Skeletal muscle satellite cell (primary cell): Measurements from ENCODE around the gene SENP1.

Experiments
- H3K27me3 ChIP-seq: 2 replicates; pipeline ENCODE4 v1.7.0; 2013; ENCODE audit warnings: low read length; ENCODE audit not compliant: control insufficient read depth, insufficient read depth
- H3K36me3 ChIP-seq: 2 replicates; pipeline ENCODE4 v1.7.0; 2013; ENCODE audit warnings: mild to moderate bottlenecking, control low read depth, low read length; ENCODE audit not compliant: insufficient read depth
- H3K4me1 ChIP-seq: 2 replicates; pipeline ENCODE4 v1.7.0; 2013; ENCODE audit warnings: low read length; ENCODE audit not compliant: control insufficient read depth, insufficient read depth
- H3K4me2 ChIP-seq: 2 replicates; pipeline ENCODE4 v1.7.0; 2013; ENCODE audit warnings: mild to moderate bottlenecking, low read length
- H3K4me3 ChIP-seq: 2 replicates; pipeline ENCODE4 v1.7.0; 2013; ENCODE audit warnings: low read length
- H3K9ac ChIP-seq: 2 replicates; pipeline ENCODE4 v1.7.0; 2013; ENCODE audit warnings: mild to moderate bottlenecking, low read depth, low read length, moderate library complexity
- H3K9me3 ChIP-seq: replicated peaks from 2 replicates; pipeline ENCODE4 v1.7.0; 2013; ENCODE audit warnings: mild to moderate bottlenecking, control low read depth, low read length

SENP1 gene

DNA sequence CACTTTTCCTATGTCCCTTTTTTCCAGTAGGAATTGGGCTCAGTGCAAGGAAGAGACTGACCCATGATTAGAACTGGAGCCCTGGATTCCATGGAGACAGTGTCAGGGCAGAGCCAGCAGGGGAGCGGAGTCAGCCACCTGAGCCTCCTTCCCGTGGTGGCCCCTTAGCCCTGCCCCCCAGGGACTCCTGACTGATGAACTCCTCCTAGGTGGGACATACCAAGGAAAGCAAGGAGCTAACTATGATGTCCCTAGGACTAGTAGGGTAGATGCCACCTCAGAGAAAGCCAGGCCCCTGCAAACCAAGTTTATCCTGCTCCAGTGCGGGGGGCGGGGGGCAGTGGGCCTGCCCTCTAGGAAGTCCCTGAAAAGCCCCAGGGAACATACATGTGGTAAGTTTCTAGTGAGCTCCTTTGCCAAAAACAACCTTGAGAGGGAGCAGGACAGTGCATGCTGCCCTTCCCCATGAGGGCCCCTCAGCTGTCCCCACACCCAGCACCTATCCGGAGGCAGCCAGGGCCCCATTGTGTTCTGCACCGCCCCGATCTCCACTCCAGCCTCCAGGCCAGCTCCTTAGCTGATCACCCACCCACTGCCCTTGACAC lies 95.4 kb downstream of the SENP1 start:
- H3K9me3 ChIP-seq, result no peaks in the 10 kb centered on the region
- peaks cover 85% of the 10 kb centered on the region for H3K27me3 ChIP-seq

GRCh38 chr12:48009471-48009870 lies 96.4 kb downstream of the SENP1 start:
- Histone ChIP-seq H3K27me3 (peaks cover 89% of the 10 kb centered on the region), H3K4me3 (no peak overlapping the region), H3K4me1 (no peaks in the 10 kb centered on the region), H3K36me3 (no peaks in the 10 kb centered on the region), H3K9me3 (no peaks in the 10 kb centered on the region), H3K9ac (no peak overlapping the region), H3K4me2 (no peak overlapping the region)

More for the DNA sequence above, 95.4 kb downstream of the SENP1 start:
- Histone ChIP-seq H3K4me3 (no peak overlapping the region), H3K9ac (no peak overlapping the region), H3K4me1 (no peaks in the 10 kb centered on the region), H3K36me3 (no peaks in the 10 kb centered on the region), H3K4me2 (no peak overlapping the region)

DNA sequence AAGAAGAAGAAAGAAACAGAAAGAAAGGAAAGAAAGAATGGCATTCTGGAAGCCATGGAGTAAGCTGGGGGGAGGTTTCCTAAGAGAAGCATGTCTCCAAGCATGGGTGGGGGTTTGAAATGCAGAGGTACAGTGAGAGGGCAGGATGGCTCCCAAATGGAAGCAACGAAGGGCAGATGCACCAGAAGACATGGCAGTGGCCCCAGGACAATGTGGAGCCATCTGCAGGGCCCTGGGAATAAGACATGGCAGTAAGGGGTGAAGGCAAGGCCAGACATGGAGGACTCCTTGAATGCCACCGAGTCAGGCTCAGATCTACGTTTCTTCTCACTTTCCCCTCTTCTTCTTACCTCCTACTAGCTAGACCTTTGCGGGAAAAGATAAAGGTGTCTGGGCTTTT lies 96.9 kb downstream of the SENP1 start:
- H3K9ac ChIP-seq, result no peak overlapping the region
- H3K36me3 ChIP-seq, result no peaks in the 10 kb centered on the region
- no peak overlapping the region for H3K4me3 ChIP-seq
- H3K4me1 ChIP-seq, result peaks cover 3% of the 10 kb centered on the region
- H3K27me3 ChIP-seq, result peaks cover 88% of the 10 kb centered on the region
- H3K9me3 ChIP-seq, result no peaks in the 10 kb centered on the region
- H3K4me2 ChIP-seq, result no peak overlapping the region

DNA sequence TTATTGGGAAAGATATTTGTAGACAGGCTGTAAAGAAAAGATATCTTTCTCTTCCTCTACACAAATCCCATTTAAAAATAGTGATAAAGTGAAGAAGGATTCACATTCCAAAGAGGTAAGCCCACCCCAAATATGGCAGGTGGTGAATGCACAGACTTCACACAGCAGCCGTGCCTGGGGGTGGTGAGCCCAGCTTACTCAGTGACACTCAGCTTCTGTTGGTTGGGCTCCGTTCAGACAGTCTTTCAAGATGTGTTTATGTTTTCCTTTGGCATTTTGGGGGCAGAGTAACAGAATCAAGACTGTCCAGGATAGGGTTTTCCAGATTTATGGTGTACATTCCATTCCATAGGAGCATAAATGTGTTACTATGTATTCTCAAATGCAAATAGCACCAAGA lies 97.5 kb downstream of the SENP1 start:
- Histone ChIP-seq H3K27me3 (peaks cover 88% of the 10 kb centered on the region), H3K4me3 (no peak overlapping the region), H3K9ac (no peak overlapping the region), H3K9me3 (no peaks in the 10 kb centered on the region), H3K4me2 (no peak overlapping the region), H3K4me1 (peaks cover 6% of the 10 kb centered on the region), H3K36me3 (no peaks in the 10 kb centered on the region)

DNA sequence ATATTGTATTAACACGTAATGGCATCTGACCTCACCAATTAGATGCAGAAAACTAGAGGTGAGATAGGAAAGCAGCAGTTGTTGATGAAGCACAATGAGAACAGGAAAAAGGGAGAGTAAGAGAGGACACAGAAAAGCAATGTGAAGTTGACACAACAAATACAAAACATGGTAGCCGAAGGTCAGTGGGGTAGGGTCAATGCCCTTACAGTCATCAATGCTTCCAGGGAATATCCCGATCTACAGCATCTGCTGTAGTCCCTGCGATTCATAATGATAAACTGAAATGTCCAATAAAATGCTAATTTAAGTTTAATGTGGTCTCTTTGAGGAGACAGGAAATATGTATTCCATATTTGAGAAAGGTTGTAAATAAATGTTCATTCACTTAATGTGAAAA lies 98.7 kb downstream of the SENP1 start:
- Histone ChIP-seq H3K36me3 (no peaks in the 10 kb centered on the region), H3K9ac (no peak overlapping the region), H3K4me2 (no peak overlapping the region), H3K4me3 (no peak overlapping the region), H3K9me3 (no peaks in the 10 kb centered on the region), H3K27me3 (peaks cover 92% of the 10 kb centered on the region), H3K4me1 (peaks cover 13% of the 10 kb centered on the region)

DNA sequence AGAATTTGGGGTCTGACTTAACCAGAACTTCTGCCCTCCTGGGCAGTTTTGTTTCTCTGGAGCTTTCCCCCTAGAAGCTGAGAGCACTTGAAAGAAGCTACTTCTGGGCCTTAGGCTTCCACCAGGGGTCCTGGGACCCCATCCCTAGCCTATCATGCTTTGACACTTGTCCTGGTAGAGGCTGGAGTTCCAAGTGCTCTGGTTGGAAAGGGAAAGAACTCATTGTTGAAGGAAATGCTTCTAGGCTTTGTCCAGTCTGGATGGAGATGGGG lies 100.2 kb downstream of the SENP1 start:
- Histone ChIP-seq H3K9ac (no peak overlapping the region), H3K4me3 (no peak overlapping the region)

GRCh38 chr12:48005001-48005749 lies 100.7 kb downstream of the SENP1 start:
- Histone ChIP-seq H3K9me3 (no peaks in the 10 kb centered on the region), H3K4me1 (peaks cover 25% of the 10 kb centered on the region), H3K27me3 (peaks cover 94% of the 10 kb centered on the region), H3K4me2 (no peak overlapping the region), H3K9ac (no peak overlapping the region), H3K4me3 (no peak overlapping the region), H3K36me3 (no peaks in the 10 kb centered on the region)

More for the DNA sequence above, 100.2 kb downstream of the SENP1 start:
- peaks cover 93% of the 10 kb centered on the region for H3K27me3 ChIP-seq
- no peaks in the 10 kb centered on the region for H3K9me3 ChIP-seq
- no peak overlapping the region for H3K4me2 ChIP-seq
- H3K36me3 ChIP-seq, result no peaks in the 10 kb centered on the region
- peaks cover 25% of the 10 kb centered on the region for H3K4me1 ChIP-seq

DNA sequence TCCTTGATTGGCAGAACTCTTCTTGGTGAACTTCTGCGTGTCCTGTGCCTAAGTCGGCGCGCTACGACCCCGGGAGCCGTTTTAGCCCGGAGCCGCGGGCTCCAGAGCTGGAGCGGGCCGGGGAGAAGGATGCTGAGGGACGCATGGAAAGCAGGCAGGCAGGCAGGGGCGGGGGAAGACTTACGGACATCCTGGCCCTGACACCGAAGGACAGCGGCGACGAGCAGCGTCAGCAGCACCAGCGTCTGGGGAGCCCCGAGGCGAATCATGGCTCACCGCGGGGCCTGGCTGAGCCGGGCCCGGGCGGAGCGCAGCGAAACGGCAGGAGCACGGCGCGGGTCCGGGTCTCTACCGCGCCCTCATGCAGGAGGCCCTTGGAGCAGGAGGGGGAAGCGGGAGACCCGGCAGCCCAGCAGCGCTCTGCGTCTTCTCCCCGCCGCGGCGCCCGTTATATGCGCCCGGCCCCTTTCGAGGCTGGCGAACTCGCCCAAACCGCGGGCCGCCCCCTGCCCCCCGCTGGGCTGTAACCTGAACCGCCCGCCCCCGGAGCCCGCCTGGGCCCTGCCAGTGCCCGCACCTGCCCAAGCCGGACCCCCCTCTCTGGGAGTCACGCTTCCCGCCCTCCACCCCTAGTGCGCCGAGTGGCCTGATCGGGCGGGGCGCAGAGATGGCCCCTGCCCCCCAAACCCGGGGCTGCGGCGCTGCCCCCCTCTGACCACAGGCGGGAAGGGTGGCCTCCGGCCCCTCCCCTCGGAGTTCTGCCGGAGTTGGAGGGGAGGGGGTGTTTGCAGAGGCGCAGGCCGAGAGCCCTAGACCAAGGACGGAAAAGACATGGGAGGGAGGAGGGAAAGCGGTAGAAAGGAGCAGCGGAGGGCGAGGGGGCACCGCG lies 101.6 kb downstream of the SENP1 start, which contains the start of gene COL2A1:
Gene COL2A1, minus strand, starts transcription at position 424 of the 889 bp plus-strand sequence. Its CDS starts 155 bp downstream, at position 269.
- peak within 1 kb of the TSS; percentile 81 for H3K4me2 ChIP-seq
- no peaks in the 10 kb centered on the region for H3K36me3 ChIP-seq
- no peaks in the 10 kb centered on the region for H3K9me3 ChIP-seq
- H3K4me1 ChIP-seq, result peaks cover 25% of the 10 kb centered on the region
- peak within 1 kb of the TSS; percentile 53 for H3K4me3 ChIP-seq
- no peak within 1 kb of the TSS for H3K9ac ChIP-seq
- peaks cover 94% of the 10 kb centered on the region for H3K27me3 ChIP-seq

DNA sequence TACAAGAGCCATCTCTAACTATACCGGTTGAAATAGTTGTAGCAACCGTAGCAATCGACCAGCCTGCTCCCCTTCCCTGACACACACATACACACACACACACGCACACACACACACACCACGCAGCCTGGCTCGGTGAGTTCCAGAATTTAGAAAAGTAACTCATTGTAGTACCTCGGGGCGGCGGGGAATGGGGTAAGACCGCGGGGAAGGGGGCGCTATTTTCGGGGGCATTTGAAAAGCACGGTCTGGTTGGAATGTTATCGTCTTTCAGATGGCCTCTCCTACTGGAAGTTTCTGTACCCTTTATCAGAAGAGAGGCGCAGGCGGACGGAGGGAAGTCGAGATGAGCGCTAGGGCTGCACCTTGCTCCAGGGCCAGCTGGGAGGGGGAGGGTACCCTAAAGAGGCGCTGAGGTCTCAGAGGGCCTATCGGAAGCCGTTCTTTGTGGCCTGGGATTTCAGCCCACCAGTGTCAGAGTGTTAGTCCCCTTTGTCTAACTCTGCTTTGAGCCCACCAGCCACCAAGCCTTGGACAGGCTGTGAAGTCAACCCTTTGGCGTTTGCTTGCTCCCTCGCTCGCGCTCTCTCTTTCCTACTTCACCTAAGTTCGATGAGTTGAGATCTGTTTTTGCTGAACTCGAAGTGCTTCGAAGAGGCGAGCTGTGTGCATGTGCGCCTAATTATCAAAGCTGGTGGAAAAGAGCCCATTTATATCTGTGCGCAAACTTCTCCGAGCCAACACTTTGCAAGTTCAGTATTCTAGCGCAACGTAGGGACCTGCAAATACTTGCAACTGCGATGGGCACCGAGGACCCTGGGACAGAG lies 102.4 kb downstream of the SENP1 start:
- H3K27me3 ChIP-seq, result peaks cover 94% of the 10 kb centered on the region
- no peaks in the 10 kb centered on the region for H3K9me3 ChIP-seq
- H3K4me2 ChIP-seq, result peak overlapping the region; percentile 81
- H3K4me3 ChIP-seq, result peak overlapping the region; percentile 53
- no peak overlapping the region for H3K9ac ChIP-seq
- H3K36me3 ChIP-seq, result no peaks in the 10 kb centered on the region
- H3K4me1 ChIP-seq, result peaks cover 25% of the 10 kb centered on the region

DNA sequence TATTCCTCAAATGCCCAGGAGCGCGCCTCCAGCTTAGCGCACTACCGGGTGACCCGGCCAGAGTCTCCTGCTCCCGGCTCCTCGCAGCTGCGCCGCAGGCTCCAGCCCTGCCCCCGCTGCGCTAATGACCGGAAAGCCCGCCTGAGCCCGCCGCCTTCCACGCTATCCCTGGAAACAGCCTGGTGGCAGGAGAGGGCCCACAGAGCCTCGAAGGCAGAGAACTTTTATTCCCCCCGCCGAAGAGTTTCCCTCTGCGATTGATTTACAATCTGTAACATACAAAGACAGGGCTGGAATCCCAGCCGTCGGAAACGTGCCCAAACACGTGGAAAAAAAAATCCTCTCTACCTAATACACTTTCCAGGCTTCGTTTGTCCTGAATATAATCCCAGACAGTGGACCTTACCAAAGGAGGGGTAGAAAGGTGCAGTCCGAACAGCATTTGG lies 103.1 kb downstream of the SENP1 start:
- peaks cover 96% of the 10 kb centered on the region for H3K27me3 ChIP-seq

DNA sequence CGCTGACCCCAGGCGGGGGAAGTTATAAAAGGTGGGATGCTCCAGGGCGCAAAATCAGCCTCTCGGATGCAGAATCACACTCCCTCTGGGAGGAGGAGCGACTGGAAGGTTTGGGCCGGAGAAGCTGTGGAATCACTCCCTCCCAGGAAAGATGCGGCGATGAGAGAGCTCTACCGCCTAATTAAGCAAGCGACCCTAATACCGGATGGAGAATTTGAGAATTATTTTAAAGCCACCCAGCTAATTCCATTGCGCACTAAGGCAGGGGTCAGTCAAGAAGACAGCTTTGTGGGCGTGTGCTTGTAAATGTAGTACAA lies 103.5 kb downstream of the SENP1 start:
- peaks cover 25% of the 10 kb centered on the region for H3K4me1 ChIP-seq
- H3K27me3 ChIP-seq, result peaks cover 96% of the 10 kb centered on the region
- H3K4me3 ChIP-seq, result peak overlapping the region; percentile 76
- H3K9me3 ChIP-seq, result no peaks in the 10 kb centered on the region
- H3K4me2 ChIP-seq, result peak overlapping the region; percentile 98
- H3K9ac ChIP-seq, result no peak overlapping the region
- no peaks in the 10 kb centered on the region for H3K36me3 ChIP-seq

More for the DNA sequence above, 103.1 kb downstream of the SENP1 start:
- no peaks in the 10 kb centered on the region for H3K9me3 ChIP-seq
- peak overlapping the region; percentile 98 for H3K4me2 ChIP-seq
- peaks cover 25% of the 10 kb centered on the region for H3K4me1 ChIP-seq
- peak overlapping the region; percentile 76 for H3K4me3 ChIP-seq
- no peak overlapping the region for H3K9ac ChIP-seq
- no peaks in the 10 kb centered on the region for H3K36me3 ChIP-seq
